ENCODE measurements around the gene ADAMTS8.

DNA sequence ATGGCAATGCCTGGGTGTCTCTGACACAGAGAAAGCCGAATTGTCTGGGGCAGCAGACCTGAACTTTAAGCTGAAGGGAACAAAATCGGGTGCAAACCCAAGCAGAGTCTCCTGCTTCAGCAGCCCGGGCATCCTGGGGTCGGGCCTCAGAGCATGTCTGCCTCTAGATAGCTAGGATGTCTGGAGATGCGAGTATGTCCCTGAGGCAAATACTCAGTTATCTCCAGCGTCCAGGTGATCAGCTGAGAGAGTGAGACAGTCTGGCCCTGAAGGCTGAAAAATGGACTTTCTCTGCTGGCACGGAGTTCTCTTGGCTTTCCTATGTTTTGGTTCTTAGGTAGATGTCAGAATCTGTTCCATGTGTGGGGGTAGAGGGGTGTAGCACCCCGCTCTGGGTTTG is 3.3 kb downstream of the ADAMTS8 start:
- TF ChIP-seq POLR2AphosphoS5 (IDR thresholded peaks at IDR 0.05; ENCODE audit: borderline replicate concordance, low read depth, low read length) (no peak), EZH2 (IDR thresholded peaks at IDR 0.05) (no peak)
